ENCODE data around the gene SPECC1. TPM values are rescaled to one million over a fixed set of nuclear protein-coding genes. Genes with fewer than 3 reads are reported as not detected.

SPECC1 gene
- total and polyA plus RNA-seq, 9 of the 15 experiments (the other 6 are each of a cell fraction or from before 2014, with no cell fraction given) = 2.4 to 19.6 (median 14.7) TPM

DNA sequence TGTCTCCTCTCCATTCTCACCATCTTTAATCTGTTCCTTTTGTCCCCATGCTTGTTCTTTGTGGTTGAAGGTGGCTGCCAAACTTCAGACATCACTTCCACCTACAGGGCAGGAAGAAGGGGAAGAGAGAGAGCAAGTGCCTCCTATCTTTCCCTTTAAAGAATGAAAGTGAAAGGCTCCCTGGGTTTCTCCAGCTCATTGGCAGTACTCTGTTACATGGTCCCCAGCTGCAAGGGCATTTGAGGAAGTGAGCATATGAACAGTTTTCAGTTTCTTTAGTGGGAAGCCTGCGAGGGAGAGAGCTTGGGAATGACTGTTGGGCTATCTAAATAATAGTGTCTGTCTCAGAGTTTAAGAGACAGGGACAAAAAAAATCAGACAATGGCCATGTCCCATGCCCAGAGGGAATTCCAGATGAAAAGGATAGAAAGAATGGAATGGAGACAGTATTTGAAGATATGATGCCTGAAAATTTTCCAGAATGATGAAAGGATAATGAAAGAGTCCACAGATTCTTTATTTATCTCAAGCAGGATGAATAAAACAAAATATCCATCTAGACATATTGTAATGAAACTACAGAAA lies 298.3 kb downstream of the SPECC1 start (continued):
- no peak for TF ChIP-seq PHF21A (IDR thresholded peaks at IDR 0.05; ENCODE audit: borderline replicate concordance, low read depth)
- TF ChIP-seq KDM5B (IDR thresholded peaks at IDR 0.05; ENCODE audit: insufficient replicate concordance, low read depth, low read length) = no peak
- no peak for TF ChIP-seq ZNF239 (CRISPR knock-in tag; IDR thresholded peaks at IDR 0.05)
- TF ChIP-seq CBX3 (IDR thresholded peaks at IDR 0.05; ENCODE audit: borderline replicate concordance in 1 of 2, low read length in 2 of 2) = no peak
- TF ChIP-seq ZNF707 (CRISPR knock-in tag; conservative IDR thresholded peaks at IDR 0.05) = no peak

DNA sequence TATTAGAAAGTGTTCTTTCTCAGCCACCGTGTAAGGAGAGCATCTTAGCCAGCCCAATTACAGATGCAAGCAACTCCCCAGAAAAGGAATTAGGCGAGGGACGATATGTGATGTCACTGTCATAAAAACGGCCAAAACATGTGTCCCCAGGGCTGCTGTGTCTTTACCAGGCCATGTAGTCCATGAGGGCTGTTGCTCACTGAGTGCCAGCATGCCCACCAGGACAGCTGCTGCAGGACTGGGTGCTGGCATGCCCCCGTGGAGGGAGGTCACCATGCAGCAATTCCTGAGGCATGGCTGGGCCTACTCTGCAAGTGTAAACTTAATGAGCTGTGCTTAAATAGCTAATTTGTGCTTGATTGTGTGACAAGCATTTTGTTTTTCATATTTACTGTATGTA lies 301.3 kb downstream of the SPECC1 start:
- TF ChIP-seq ZNF41 (CRISPR knock-in tag; conservative IDR thresholded peaks at IDR 0.05) (no peak), RAD51 (IDR thresholded peaks at IDR 0.05; ENCODE audit: borderline replicate concordance, low read depth) (no peak), MED1 (CRISPR knock-in tag; IDR thresholded peaks at IDR 0.05; ENCODE audit: borderline replicate concordance) (no peak), ZNF184 (CRISPR knock-in tag; IDR thresholded peaks at IDR 0.05) (no peak), TRIM24 (IDR thresholded peaks at IDR 0.05) (no peak), HNRNPL (IDR thresholded peaks at IDR 0.05; ENCODE audit: low read depth, low read length) (no peak), FIP1L1 (IDR thresholded peaks at IDR 0.05; ENCODE audit: low read depth, low read length, poor library complexity, severe bottlenecking) (no peak), ZNF124 (CRISPR knock-in tag; IDR thresholded peaks at IDR 0.05) (no peak)
- TF ChIP-seq, protein P1, sequence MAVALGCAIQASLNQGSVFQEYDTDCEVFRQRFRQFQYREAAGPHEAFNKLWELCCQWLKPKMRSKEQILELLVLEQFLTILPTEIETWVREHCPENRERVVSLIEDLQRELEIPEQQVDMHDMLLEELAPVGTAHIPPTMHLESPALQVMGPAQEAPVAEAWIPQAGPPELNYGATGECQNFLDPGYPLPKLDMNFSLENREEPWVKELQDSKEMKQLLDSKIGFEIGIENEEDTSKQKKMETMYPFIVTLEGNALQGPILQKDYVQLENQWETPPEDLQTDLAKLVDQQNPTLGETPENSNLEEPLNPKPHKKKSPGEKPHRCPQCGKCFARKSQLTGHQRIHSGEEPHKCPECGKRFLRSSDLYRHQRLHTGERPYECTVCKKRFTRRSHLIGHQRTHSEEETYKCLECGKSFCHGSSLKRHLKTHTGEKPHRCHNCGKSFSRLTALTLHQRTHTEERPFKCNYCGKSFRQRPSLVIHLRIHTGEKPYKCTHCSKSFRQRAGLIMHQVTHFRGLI (CRISPR knock-in tag; IDR thresholded peaks at IDR 0.05) = no peak
- TF ChIP-seq, protein P2, sequence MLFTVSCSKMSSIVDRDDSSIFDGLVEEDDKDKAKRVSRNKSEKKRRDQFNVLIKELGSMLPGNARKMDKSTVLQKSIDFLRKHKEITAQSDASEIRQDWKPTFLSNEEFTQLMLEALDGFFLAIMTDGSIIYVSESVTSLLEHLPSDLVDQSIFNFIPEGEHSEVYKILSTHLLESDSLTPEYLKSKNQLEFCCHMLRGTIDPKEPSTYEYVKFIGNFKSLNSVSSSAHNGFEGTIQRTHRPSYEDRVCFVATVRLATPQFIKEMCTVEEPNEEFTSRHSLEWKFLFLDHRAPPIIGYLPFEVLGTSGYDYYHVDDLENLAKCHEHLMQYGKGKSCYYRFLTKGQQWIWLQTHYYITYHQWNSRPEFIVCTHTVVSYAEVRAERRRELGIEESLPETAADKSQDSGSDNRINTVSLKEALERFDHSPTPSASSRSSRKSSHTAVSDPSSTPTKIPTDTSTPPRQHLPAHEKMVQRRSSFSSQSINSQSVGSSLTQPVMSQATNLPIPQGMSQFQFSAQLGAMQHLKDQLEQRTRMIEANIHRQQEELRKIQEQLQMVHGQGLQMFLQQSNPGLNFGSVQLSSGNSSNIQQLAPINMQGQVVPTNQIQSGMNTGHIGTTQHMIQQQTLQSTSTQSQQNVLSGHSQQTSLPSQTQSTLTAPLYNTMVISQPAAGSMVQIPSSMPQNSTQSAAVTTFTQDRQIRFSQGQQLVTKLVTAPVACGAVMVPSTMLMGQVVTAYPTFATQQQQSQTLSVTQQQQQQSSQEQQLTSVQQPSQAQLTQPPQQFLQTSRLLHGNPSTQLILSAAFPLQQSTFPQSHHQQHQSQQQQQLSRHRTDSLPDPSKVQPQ (CRISPR knock-in tag; IDR thresholded peaks at IDR 0.05; ENCODE audit: borderline replicate concordance) = no peak
- H3K79me2 ChIP-seq (ENCODE audit: control insufficient read depth, insufficient read depth, low read length) = no peaks in the 10 kb centered on the region
- ChIA-PET CTCF (ENCODE audit: low intra/inter-chr PET ratio) (no interaction called here), POLR2A (no interaction called here)
- no peaks in the 10 kb centered on the region for H3K9me3 ChIP-seq (replicated peaks; ENCODE audit: control insufficient read depth, insufficient read depth, low read depth, low read length)
- no TSS peak for BruUV-seq (replicated peaks)
- 54% methylated on average over 5 of the region's 5 CpGs for WGBS (ENCODE audit: insufficient coverage, low coverage, missing lambda C conversion rate)
- H2AFZ ChIP-seq (ENCODE audit: low read depth, low read length) = no peak overlapping the region
- no peak overlapping the region for H3K9ac ChIP-seq (ENCODE audit: insufficient read depth in 1 of 2, low read depth in 2 of 2, low read length in 2 of 2)
- intact Hi-C loops (cut with micrococcal nuclease) (no loop called here), in situ Hi-C loops (cut with MboI) (loop anchor here (10.0 kb wide), 2 partner anchors 186 to 316 kb away; no protein-coding TSS in a partner anchor)
- DNase-seq (ENCODE audit: extremely low read depth in 1 of 4, low spot score in 3 of 4) (no peak), ATAC-seq (no peak), FAIRE-seq (no peak)
- no peaks in the 10 kb centered on the region for H3K4me1 ChIP-seq (replicated peaks in 1 of 2; ENCODE audit: control insufficient read depth in 2 of 2, insufficient read depth in 2 of 2, low read length in 2 of 2)
- no peak overlapping the region for H3K4me2 ChIP-seq (ENCODE audit: insufficient read depth, low read length)
- no peaks in the 10 kb centered on the region for H3K9me1 ChIP-seq (ENCODE audit: control insufficient read depth, insufficient read depth, low read length)
- no peaks in the 10 kb centered on the region for H3K27me3 ChIP-seq (ENCODE audit: control insufficient read depth in 2 of 2, insufficient read depth in 2 of 2, low read length in 2 of 2)
- H3K36me3 ChIP-seq (ENCODE audit: control insufficient read depth, insufficient read depth, low read length) = no peaks in the 10 kb centered on the region
- H4K20me1 ChIP-seq (replicated peaks; ENCODE audit: control insufficient read depth, insufficient read depth, low read length) = no peaks in the 10 kb centered on the region
- H3K4me3 ChIP-seq = no peak overlapping the region
- H3K27ac ChIP-seq (ENCODE audit: extremely low read depth, low read depth, low read length) = no peak overlapping the region
